ENCODE results near the gene TUBB2B. TPM values are rescaled to one million over a fixed set of nuclear protein-coding genes. Genes with fewer than 3 reads are reported as not detected.

TUBB2B gene
- polyA plus RNA-seq, 3 donors, result 0.15 to 3.5 TPM; not detected in 1

GRCh38 chr6:3240595-3240994 lies 13.1 kb upstream of the TUBB2B start:
- DNase-seq, result no peak
- no peak overlapping the region for H3K27ac Mint-ChIP-seq
- peaks cover 2 to 24% of the 10 kb centered on the region in 2 donors for H3K27me3 ChIP-seq (ENCODE audit: control insufficient read depth in 2 of 2, insufficient read depth in 2 of 2, low read length in 2 of 2)

GRCh38 chr6:3239110-3239830 lies 11.8 kb upstream of the TUBB2B start:
- H3K27me3 Mint-ChIP-seq (ENCODE audit: low read depth in 3 of 3), result peaks cover 39 to 63% (median 59%) of the 10 kb centered on the region in 3 donors
- intact Hi-C loops (cut with micrococcal nuclease), result no loop called here
- H3K9me3 Mint-ChIP-seq, result peaks cover 0 to 4% (median 0%) of the 10 kb centered on the region in 7 donors
- H3K36me3 Mint-ChIP-seq, result no peaks in the 10 kb centered on the region
- Histone ChIP-seq H3K79me2 (ENCODE audit: insufficient read depth, low read length) (no peaks in the 10 kb centered on the region), H3K27ac (ENCODE audit: low read depth in 1 of 2, low read length in 2 of 2) (no peak overlapping the region), H3K27me3 (ENCODE audit: control insufficient read depth in 2 of 2, insufficient read depth in 2 of 2, low read length in 2 of 2) (peaks cover 5 to 32% of the 10 kb centered on the region in 2 donors), H3K9ac (ENCODE audit: insufficient read depth, low read length, poor library complexity, severe bottlenecking) (no peak overlapping the region), H3K4me3 (replicated peaks in 1 of 3; ENCODE audit: low read depth in 2 of 3, low read length in 3 of 3) (no peak overlapping the region), H3K4me2 (replicated peaks; ENCODE audit: extremely low read depth, low read length, poor library complexity, severe bottlenecking) (no peak overlapping the region), H2AFZ (ENCODE audit: insufficient read depth, low read depth, low read length, poor library complexity, severe bottlenecking) (no peak overlapping the region), H3K36me3 (replicated peaks in 1 of 2; ENCODE audit: control insufficient read depth in 1 of 2, insufficient read depth in 2 of 2, low read length in 2 of 2) (no peaks in the 10 kb centered on the region), H3K4me1 (ENCODE audit: control insufficient read depth in 1 of 2, insufficient read depth in 2 of 2, low read length in 2 of 2) (no peaks in the 10 kb centered on the region), H4K20me1 (ENCODE audit: insufficient read depth, low read length) (no peaks in the 10 kb centered on the region), H3K9me3 (replicated peaks in 1 of 2; ENCODE audit: control insufficient read depth in 1 of 2, insufficient read depth in 1 of 2, low read length in 2 of 2) (no peaks in the 10 kb centered on the region)
- WGBS (ENCODE audit: insufficient coverage), result 94% methylated on average over 11 of the region's 13 CpGs
- DNase-seq, result no peak
- TF ChIP-seq CTCF (IDR thresholded peaks at IDR 0.05), result peak; percentile 14
- H3K4me3 Mint-ChIP-seq, result no peak overlapping the region
- H3K27ac Mint-ChIP-seq, result no peak overlapping the region
- peaks cover 1% of the 10 kb centered on the region for H3K4me1 Mint-ChIP-seq

More at GRCh38 chr6:3240595-3240994, 13.1 kb upstream of the TUBB2B start:
- intact Hi-C loops (cut with micrococcal nuclease), result no loop called here
- H3K4me2 ChIP-seq (replicated peaks; ENCODE audit: extremely low read depth, low read length, poor library complexity, severe bottlenecking), result no peak overlapping the region
- no peaks in the 10 kb centered on the region for H3K4me1 ChIP-seq (ENCODE audit: control insufficient read depth in 1 of 2, insufficient read depth in 2 of 2, low read length in 2 of 2)
- no peaks in the 10 kb centered on the region for H3K79me2 ChIP-seq (ENCODE audit: insufficient read depth, low read length)
- H3K4me1 Mint-ChIP-seq, result peaks cover 1% of the 10 kb centered on the region
- peaks cover 0 to 4% (median 0%) of the 10 kb centered on the region in 7 donors for H3K9me3 Mint-ChIP-seq
- no peak for TF ChIP-seq CTCF (IDR thresholded peaks at IDR 0.05)
- WGBS (ENCODE audit: insufficient coverage), result 77% methylated on average over 2 of the region's 7 CpGs
- H3K4me3 Mint-ChIP-seq, result no peak overlapping the region
- H3K9me3 ChIP-seq (replicated peaks in 1 of 2; ENCODE audit: control insufficient read depth in 1 of 2, insufficient read depth in 1 of 2, low read length in 2 of 2), result no peaks in the 10 kb centered on the region
- H3K27ac ChIP-seq (ENCODE audit: low read depth in 1 of 2, low read length in 2 of 2), result no peak overlapping the region
- no peaks in the 10 kb centered on the region for H3K36me3 Mint-ChIP-seq
- H2AFZ ChIP-seq (ENCODE audit: insufficient read depth, low read depth, low read length, poor library complexity, severe bottlenecking), result no peak overlapping the region
- H3K27me3 Mint-ChIP-seq (ENCODE audit: low read depth in 3 of 3), result peaks cover 27 to 54% (median 52%) of the 10 kb centered on the region in 3 donors
- H3K4me3 ChIP-seq (replicated peaks in 1 of 3; ENCODE audit: low read depth in 2 of 3, low read length in 3 of 3), result no peak overlapping the region
- H4K20me1 ChIP-seq (ENCODE audit: insufficient read depth, low read length), result no peaks in the 10 kb centered on the region
- no peaks in the 10 kb centered on the region for H3K36me3 ChIP-seq (replicated peaks in 1 of 2; ENCODE audit: control insufficient read depth in 1 of 2, insufficient read depth in 2 of 2, low read length in 2 of 2)
- no peak overlapping the region for H3K9ac ChIP-seq (ENCODE audit: insufficient read depth, low read length, poor library complexity, severe bottlenecking)

Measured in CD14-positive monocyte (primary cell).